Uterus (tissue), 2 donors: ENCODE measurements around the gene LCNL1.

Source experiments
- CTCF ChIP-seq, 4 experiments: fragments of 200-600 bp in 2 of 4; fragments of 450-650 bp in 2 of 4; sonication (generic) in 2 of 4; IDR thresholded peaks; one replicate each; pipeline ENCODE4 v1.5.1; 2016 to 2019; ENCODE audit warnings: antibody characterized with exemption in 4 of 4, mild to moderate bottlenecking in 2 of 4, moderate library complexity in 1 of 4
- POLR2A ChIP-seq, 2 donors: fragments of 450-650 bp; IDR thresholded peaks; one replicate each; pipeline ENCODE4 v1.6.1; 2016; ENCODE audit warnings: antibody characterized with exemption in 2 of 2, mild to moderate bottlenecking in 1 of 2, moderate library complexity in 1 of 2

- no peak for TF ChIP-seq CTCF (IDR thresholded peaks at IDR 0.05)
- no peak for TF ChIP-seq POLR2A (IDR thresholded peaks at IDR 0.05)
Observed at GRCh38 chr9:136974817-136975535, 7.8 kb upstream of the LCNL1 start.
